ENCODE measurements around the gene FBXO11. TPM values are rescaled to one million over a fixed set of nuclear protein-coding genes. Genes with fewer than 3 reads are reported as not detected.
A peak's percentile ranks its signal among the peaks of the same experiment; 100 is the strongest.

Gene FBXO11
- total RNA-seq, result 10 to 100 TPM; 53.8 to 99.8 TPM

DNA sequence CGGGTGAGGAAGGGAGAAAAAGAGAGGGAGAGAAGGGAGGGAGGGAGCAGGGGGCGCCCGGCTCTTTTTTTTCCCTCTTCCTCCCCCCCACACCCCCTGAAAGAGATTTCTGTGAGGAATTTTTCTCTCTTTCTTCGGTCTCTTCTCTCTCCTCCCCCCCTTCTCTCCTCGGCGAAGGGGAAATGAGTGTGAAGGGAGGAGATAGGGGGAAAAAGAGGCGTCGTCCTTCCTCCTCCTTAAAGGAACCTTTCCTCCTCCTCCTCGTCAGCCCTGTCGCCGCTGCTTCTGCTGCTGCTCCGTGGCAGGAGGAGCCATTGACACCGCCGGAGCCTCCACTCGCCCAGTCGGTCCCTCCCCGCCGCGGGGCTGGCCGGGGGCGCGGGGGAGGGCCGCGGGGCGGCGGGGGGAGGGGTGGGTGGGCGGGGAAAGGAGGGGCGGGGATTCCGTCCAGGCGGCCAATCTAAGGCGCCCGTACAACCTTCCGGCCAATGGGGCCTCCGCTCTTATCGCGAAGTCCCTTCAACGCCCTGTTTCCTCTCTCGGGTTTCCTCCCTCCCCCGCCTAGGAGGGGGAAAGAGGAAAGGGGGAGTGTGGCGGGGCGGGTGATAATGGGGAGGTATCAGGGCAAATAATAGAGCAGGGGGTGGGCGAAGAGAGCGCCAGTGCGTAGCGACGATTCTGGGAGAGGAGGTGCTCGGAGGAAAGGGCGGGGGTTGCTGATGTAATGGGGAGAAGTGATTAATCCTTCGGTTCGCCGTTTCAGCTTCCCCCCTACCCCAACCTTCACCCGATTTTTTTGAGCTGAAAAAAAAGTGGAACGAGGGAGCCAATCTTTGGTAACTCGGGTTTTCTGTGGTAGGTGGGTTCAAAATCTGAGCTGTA, at the start of gene FBXO11:
Gene FBXO11 (minus strand): TSS at position 342 of the 882 bp plus-strand sequence. CDS start 778 bp downstream, outside the sequence.
- H3K9me3 ChIP-seq, result no peaks in the 10 kb centered on the region
- no peaks in the 10 kb centered on the region for H3K36me3 ChIP-seq
- DNase-seq (ENCODE audit: low spot score) (peak; percentile 96), ATAC-seq (ENCODE audit: insufficient number of reproducible peaks, low FRiP score, low read depth) (peak; percentile 94)
- H3K27ac ChIP-seq, result peak within 1 kb of the TSS; percentile 95 to 99
- no peaks in the 10 kb centered on the region for H3K27me3 ChIP-seq (replicated peaks; ENCODE audit: insufficient read depth)
- H3K4me3 ChIP-seq, result peak within 1 kb of the TSS; percentile 100
- TF ChIP-seq, protein P1, sequence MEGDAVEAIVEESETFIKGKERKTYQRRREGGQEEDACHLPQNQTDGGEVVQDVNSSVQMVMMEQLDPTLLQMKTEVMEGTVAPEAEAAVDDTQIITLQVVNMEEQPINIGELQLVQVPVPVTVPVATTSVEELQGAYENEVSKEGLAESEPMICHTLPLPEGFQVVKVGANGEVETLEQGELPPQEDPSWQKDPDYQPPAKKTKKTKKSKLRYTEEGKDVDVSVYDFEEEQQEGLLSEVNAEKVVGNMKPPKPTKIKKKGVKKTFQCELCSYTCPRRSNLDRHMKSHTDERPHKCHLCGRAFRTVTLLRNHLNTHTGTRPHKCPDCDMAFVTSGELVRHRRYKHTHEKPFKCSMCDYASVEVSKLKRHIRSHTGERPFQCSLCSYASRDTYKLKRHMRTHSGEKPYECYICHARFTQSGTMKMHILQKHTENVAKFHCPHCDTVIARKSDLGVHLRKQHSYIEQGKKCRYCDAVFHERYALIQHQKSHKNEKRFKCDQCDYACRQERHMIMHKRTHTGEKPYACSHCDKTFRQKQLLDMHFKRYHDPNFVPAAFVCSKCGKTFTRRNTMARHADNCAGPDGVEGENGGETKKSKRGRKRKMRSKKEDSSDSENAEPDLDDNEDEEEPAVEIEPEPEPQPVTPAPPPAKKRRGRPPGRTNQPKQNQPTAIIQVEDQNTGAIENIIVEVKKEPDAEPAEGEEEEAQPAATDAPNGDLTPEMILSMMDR (IDR thresholded peaks at IDR 0.05), result peak; percentile 53
- peaks cover 21 to 25% of the 10 kb centered on the region in 2 donors for H3K4me1 ChIP-seq (ENCODE audit: control insufficient read depth in 1 of 2, low read depth in 2 of 2)

DNA sequence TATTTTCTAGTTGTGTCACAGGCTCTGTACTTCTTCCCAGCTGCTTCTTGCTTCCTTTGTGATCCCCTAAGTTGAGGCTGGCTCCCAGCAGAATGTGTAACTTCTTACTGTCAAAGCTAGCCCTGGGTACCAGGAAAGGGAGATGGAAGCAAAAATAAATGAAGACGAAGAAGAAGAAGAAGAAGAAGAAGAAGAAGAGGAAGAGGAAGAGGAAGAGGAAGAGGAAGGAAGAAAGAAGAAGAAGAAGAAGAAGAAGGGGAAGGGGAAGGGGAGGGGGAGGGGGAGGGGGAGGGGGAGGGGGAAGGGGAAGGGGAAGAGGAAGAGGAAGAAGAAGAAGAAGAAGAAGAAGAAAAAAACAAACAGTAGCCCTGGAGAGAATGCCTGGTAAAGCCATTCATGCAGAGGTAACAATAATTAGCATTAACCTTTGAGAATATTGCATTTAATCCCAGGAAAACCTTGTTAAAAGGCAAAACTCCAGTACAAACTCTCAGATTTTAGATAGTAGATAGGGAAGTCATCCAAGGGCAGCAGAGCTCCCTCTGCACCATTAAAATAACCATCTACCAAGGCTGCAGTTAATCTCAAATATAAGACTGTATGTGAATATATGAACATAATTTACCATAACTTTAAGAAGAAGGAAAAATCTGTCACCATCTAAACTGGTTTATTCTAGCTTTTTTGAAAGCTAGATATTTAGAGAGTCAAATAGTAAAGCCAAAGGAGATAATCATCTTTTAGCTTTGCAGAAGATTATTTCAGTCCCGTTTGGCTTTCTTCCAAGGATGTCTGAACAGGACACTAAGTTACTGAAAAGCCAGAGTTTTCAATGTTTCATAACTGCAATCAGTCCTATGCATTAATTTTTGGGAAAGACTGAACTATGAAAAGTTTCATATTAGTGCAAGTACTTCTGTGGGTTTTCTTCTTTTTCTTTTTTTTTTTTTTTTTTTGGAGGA, 44.3 kb upstream of the FBXO11 start:
- TF ChIP-seq, protein P1 (IDR thresholded peaks at IDR 0.05), result no peak
- no peaks in the 10 kb centered on the region for H3K36me3 ChIP-seq
- ATAC-seq (ENCODE audit: insufficient number of reproducible peaks, low FRiP score, low read depth) (no peak), DNase-seq (ENCODE audit: low spot score) (no peak)
- no peak overlapping the region for H3K4me3 ChIP-seq
- H3K4me1 ChIP-seq (ENCODE audit: control insufficient read depth in 1 of 2, low read depth in 2 of 2), result no peaks in the 10 kb centered on the region
- H3K27me3 ChIP-seq (replicated peaks; ENCODE audit: insufficient read depth), result no peaks in the 10 kb centered on the region
- H3K9me3 ChIP-seq, result no peaks in the 10 kb centered on the region
- no peak overlapping the region for H3K27ac ChIP-seq

DNA sequence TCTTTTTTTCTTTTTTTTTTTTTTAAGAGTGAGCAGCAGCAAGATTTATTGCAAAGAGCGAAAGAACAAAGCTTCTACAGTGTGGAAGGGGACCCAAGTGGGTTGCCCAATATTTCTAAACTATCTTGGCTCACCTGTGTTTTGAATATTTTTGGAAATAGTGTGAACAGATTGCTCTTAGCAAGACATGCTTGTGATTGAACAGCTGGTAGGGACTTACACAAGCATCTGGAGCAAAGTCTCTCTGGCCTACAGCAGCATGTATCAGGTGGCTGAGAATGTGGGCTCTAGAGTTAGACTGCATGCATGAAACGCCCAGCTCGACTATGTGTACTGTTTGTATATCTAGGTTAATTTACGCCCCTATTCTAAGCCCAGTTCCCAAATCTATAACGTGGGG, 40.3 kb upstream of the FBXO11 start:
- ATAC-seq (ENCODE audit: insufficient number of reproducible peaks, low FRiP score, low read depth), result no peak
- no peaks in the 10 kb centered on the region for H3K27me3 ChIP-seq (replicated peaks; ENCODE audit: insufficient read depth)
- DNase-seq (ENCODE audit: low spot score), result no peak

DNA sequence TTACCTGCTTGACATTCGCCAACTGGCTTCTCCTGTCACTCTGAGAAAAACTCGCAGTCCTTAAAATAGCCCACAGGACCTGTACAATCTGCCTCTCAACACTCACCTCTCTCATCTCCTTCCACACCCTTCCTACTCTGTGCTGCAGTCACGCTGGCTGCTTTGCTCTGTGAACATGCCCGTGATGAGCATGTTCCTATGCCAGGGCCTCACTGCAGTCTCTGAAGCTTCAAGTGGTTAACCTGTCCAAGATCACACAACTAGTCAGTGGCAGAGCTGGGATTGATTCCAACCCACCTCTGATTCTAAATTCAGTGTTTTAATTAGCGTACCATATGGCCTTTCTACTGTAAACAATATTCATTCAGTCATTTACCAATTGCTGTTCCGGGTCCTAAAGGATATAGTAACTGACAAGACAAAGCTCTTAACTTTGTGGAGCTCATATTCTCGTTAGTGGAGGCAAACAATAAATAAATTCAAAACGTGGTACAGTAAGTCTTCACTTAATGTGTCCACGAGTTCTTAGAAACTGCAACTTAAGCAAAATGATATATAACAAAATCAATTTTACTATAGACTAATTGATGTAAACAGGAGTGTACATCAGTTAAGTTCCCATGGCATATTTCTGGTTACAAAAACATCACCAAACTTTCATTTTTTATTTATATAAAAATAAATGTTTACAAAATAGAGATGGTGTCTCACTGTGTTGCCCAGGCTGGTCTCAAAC, 38.9 kb upstream of the FBXO11 start:
- Histone ChIP-seq H3K4me3 (no peak overlapping the region), H3K27ac (no peak overlapping the region), H3K36me3 (no peaks in the 10 kb centered on the region), H3K27me3 (replicated peaks; ENCODE audit: insufficient read depth) (no peaks in the 10 kb centered on the region), H3K9me3 (no peaks in the 10 kb centered on the region), H3K4me1 (ENCODE audit: control insufficient read depth in 1 of 2, low read depth in 2 of 2) (no peaks in the 10 kb centered on the region)
- TF ChIP-seq, protein P1 (IDR thresholded peaks at IDR 0.05), result no peak
- no peak for DNase-seq (ENCODE audit: low spot score)
- no peak for ATAC-seq (ENCODE audit: insufficient number of reproducible peaks, low FRiP score, low read depth)

More for the DNA sequence above, 40.3 kb upstream of the FBXO11 start:
- TF ChIP-seq, protein P1 (IDR thresholded peaks at IDR 0.05), result no peak
- H3K36me3 ChIP-seq, result no peaks in the 10 kb centered on the region
- H3K4me1 ChIP-seq (ENCODE audit: control insufficient read depth in 1 of 2, low read depth in 2 of 2), result no peaks in the 10 kb centered on the region
- no peaks in the 10 kb centered on the region for H3K9me3 ChIP-seq
- H3K4me3 ChIP-seq, result no peak overlapping the region
- no peak overlapping the region for H3K27ac ChIP-seq

Measured in thoracic aorta (tissue), 2 donors.